Caco-2 (cell line): ENCODE measurements around the gene NFILZ. TPM values are rescaled to one million over a fixed set of nuclear protein-coding genes. Genes with fewer than 3 reads are reported as not detected.

Experiments
- BruUV-seq: library from RNA; stranded (reverse); fragments of 400-500 nt; replicated peaks from 2 replicates; lab custom pipeline; 2021; lab: Mats Ljungman, UMichigan
- CTCF ChIA-PET: fragments of 300-600 bp; sonication (Branson Sonifier 250); formaldehyde crosslinking; loops from one replicate; lab custom pipeline; 2022; ENCODE audit warnings: antibody characterized with exemption; lab: Charles Lee
- POLR2A ChIA-PET: fragments of 300-600 bp; sonication (Branson Sonifier 250); formaldehyde crosslinking; loops from one replicate; lab custom pipeline; 2022; ENCODE audit warnings: antibody characterized with exemption; lab: Charles Lee
- DNase-seq, 2 experiments: peaks; one replicate each; pipeline versions ENCODE4 v3.0.0 to v3.0.0-alpha.2; 2020 to 2022
- H3K27me3 ChIP-seq: replicated peaks from 2 replicates; pipeline ENCODE4 v1.6.0; 2011; ENCODE audit warnings: low read length; ENCODE audit not compliant: control insufficient read depth, insufficient read depth
- H3K36me3 ChIP-seq: 2 replicates; pipeline ENCODE4 v1.5.1; 2011; ENCODE audit warnings: low read length; ENCODE audit not compliant: control insufficient read depth, insufficient read depth
- H3K4me1 ChIP-seq: fragments of 250-450 bp; sonication (Bioruptor Pico); 2 replicates; pipeline ENCODE4 v1.5.1; 2020; ENCODE audit warnings: mild to moderate bottlenecking
- H3K4me3 ChIP-seq: 2 replicates; pipeline ENCODE4 v1.5.1; 2011; ENCODE audit warnings: low read depth, mild to moderate bottlenecking, control low read depth, low read length
- H3K9me3 ChIP-seq: fragments of 250-450 bp; sonication (Bioruptor Pico); 2 replicates; pipeline ENCODE4 v1.5.1; 2020; ENCODE audit warnings: mild to moderate bottlenecking, moderate library complexity
- H3K27ac Mint-ChIP-seq: one replicate; pipeline ENCODE4 v1.8.0; 2022; ENCODE audit warnings: mixed read lengths; ENCODE audit not compliant: unreplicated experiment
- H3K27me3 Mint-ChIP-seq: one replicate; pipeline ENCODE4 v1.8.0; 2022; ENCODE audit warnings: mixed read lengths; ENCODE audit not compliant: insufficient read depth, unreplicated experiment
- H3K36me3 Mint-ChIP-seq: one replicate; pipeline ENCODE4 v1.8.0; 2022; ENCODE audit warnings: mild to moderate bottlenecking, mixed read lengths; ENCODE audit not compliant: insufficient read depth, unreplicated experiment
- H3K4me1 Mint-ChIP-seq: one replicate; pipeline ENCODE4 v1.8.0; 2022; ENCODE audit warnings: low read depth, mixed read lengths; ENCODE audit not compliant: unreplicated experiment
- H3K4me3 Mint-ChIP-seq: one replicate; pipeline ENCODE4 v1.8.0; 2022; ENCODE audit warnings: mild to moderate bottlenecking, moderate library complexity, mixed read lengths; ENCODE audit not compliant: unreplicated experiment
- H3K9me3 Mint-ChIP-seq: one replicate; pipeline ENCODE4 v1.8.0; 2022; ENCODE audit warnings: mixed read lengths; ENCODE audit not compliant: unreplicated experiment
- intact Hi-C: fragments of 100-400 bp; cut with micrococcal nuclease; formaldehyde crosslinking; loops from one replicate; pipeline ENCODE4 v1.10.0; 2022; ENCODE audit not compliant: unreplicated experiment
- total RNA-seq: library from RNA; stranded (reverse); gene quantifications from 2 replicates; pipeline ENCODE4 v1.2.3, GENCODE V29; 2022
- TF ChIP-seq, protein P1 (sequence below), 2 experiments: fragments of 200-600 bp in 1 of 2; IDR thresholded peaks; 1 replicate in 1 of 2; 2 replicates in 1 of 2; pipeline versions ENCODE4 v1.5.1 to v1.8.0; 2011 to 2022; ENCODE audit warnings: antibody characterized with exemption in 1 of 2, control low read depth in 1 of 2, inconsistent platforms in 1 of 2, low read depth in 1 of 2, low read length in 1 of 2, mild to moderate bottlenecking in 1 of 2, moderate library complexity in 1 of 2; ENCODE audit not compliant: insufficient read depth in 1 of 2, severe bottlenecking in 1 of 2, unreplicated experiment in 1 of 2

The NFILZ gene
- total RNA-seq, 1 experiment from 2014 or later: not detected

DNA sequence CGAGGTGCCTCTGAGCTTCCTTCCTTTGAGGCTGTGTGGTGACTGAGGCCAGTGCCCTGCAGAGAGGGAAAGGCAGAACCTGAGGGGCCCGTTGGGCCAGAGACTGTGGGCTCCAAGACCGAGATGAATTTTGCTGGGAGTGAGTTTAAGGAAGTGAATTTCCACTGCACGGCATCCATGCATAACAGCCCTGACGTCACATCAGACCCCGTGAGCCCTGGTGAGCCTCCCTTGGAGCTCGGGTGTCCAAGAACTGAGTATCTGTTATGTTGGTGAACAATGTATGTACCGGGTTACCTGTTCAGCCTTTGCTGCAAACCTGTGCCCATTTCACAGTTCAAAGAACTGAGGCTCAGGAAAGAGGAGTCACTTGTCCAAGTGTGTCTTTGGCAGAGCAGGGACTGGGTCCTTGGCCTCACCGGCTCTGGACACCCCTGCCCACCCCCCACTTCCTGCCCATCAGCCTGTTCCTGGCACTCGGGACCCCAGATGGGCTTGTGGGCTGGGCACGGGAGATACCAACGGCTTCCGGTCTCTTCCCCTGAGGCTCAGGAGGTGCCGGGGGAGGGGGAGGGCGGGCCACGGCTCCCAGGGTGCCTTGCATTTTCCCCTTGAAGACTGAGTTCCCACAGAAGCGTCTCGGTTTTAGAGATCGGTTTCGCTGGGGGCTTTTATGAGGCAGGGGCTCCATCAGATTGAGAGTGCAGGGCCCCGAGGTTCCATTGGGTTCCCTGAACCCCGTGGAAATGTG, 33.7 kb downstream of the NFILZ start:
- no peaks in the 10 kb centered on the region for H3K9me3 ChIP-seq
- CTCF ChIA-PET: no interaction called here
- Mint-ChIP-seq H3K27me3 (no peaks in the 10 kb centered on the region), H3K9me3 (no peaks in the 10 kb centered on the region), H3K36me3 (peaks cover 6% of the 10 kb centered on the region), H3K4me3 (no peak overlapping the region), H3K27ac (no peak overlapping the region), H3K4me1 (no peaks in the 10 kb centered on the region)
- no peak for DNase-seq
- POLR2A ChIA-PET: no interaction called here
- H3K4me3 ChIP-seq: no peak overlapping the region
- no TSS peak for BruUV-seq
- intact Hi-C loops: no loop called here
- H3K4me1 ChIP-seq: no peaks in the 10 kb centered on the region
- TF ChIP-seq, protein P1, sequence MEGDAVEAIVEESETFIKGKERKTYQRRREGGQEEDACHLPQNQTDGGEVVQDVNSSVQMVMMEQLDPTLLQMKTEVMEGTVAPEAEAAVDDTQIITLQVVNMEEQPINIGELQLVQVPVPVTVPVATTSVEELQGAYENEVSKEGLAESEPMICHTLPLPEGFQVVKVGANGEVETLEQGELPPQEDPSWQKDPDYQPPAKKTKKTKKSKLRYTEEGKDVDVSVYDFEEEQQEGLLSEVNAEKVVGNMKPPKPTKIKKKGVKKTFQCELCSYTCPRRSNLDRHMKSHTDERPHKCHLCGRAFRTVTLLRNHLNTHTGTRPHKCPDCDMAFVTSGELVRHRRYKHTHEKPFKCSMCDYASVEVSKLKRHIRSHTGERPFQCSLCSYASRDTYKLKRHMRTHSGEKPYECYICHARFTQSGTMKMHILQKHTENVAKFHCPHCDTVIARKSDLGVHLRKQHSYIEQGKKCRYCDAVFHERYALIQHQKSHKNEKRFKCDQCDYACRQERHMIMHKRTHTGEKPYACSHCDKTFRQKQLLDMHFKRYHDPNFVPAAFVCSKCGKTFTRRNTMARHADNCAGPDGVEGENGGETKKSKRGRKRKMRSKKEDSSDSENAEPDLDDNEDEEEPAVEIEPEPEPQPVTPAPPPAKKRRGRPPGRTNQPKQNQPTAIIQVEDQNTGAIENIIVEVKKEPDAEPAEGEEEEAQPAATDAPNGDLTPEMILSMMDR (IDR thresholded peaks at IDR 0.05; ENCODE audit: insufficient read depth in 1 of 2, low read depth in 1 of 2, low read length in 1 of 2, severe bottlenecking in 1 of 2, unreplicated experiment in 1 of 2): no peak
- no peaks in the 10 kb centered on the region for H3K36me3 ChIP-seq
- no peaks in the 10 kb centered on the region for H3K27me3 ChIP-seq

DNA sequence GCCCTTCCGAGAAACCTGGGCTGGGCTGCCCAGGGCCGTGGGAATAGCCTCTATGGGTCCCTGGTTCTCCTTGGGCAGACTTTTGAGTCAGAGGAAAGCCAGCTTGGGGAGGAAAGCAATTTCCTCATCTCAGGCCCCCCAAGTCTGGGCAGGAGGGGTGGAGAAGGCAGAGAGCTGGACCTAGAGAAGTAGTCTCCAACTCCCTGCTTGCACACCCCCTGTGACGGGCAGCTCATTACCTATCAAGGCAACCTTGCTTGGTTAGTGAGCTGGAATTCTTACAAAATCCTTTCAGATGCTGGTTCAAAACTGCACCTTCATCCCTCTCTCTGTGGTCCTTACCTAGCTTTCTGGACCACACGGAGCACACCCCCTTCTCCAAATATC, 34.2 kb downstream of the NFILZ start:
- Histone ChIP-seq H3K4me1 (no peaks in the 10 kb centered on the region), H3K36me3 (no peaks in the 10 kb centered on the region), H3K27me3 (no peaks in the 10 kb centered on the region), H3K4me3 (no peak overlapping the region), H3K9me3 (no peaks in the 10 kb centered on the region)
- ChIA-PET CTCF (no interaction called here), POLR2A (no interaction called here)
- Mint-ChIP-seq H3K4me1 (no peaks in the 10 kb centered on the region), H3K27me3 (no peaks in the 10 kb centered on the region), H3K36me3 (peaks cover 6% of the 10 kb centered on the region), H3K27ac (no peak overlapping the region), H3K9me3 (no peaks in the 10 kb centered on the region), H3K4me3 (no peak overlapping the region)
- TF ChIP-seq, protein P1 (IDR thresholded peaks at IDR 0.05; ENCODE audit: insufficient read depth in 1 of 2, low read depth in 1 of 2, low read length in 1 of 2, severe bottlenecking in 1 of 2, unreplicated experiment in 1 of 2): no peak
- no TSS peak for BruUV-seq
- no peak for DNase-seq
- intact Hi-C loops: no loop called here

DNA sequence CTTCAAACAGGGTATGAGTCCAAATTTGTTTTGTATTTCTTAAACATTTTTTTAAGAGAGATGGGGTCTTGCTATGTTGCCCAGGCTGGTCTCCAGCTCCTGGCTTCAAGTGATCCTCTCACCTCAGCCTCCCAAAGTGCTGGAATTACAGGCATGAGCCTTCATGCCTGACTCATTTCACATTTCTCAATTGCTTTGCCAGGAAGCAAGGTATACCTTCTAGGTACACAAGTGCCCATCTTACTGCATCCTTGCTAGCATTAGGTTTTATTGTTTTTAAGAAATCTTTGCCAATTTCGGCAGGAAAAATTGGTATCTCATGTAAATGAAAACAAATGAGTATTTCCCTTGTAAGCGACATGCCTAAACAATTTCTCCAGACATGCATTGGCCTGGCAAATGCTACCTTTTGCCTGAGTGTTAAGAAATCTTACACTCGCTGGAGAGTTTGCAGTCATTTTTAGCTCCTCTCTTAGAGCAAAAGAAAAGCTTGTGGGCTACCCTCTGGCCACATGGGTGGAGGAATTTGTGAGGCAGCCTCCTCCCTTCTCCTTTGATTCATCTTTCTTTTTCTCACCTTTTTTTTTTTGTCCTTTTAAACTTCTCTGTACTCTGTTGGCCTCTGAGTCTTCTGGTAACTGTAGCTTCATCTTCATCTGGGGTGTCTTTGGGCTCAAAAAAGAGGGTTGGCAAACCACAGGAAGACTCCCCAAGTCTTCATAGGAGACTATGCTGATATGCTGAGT, 35.2 kb downstream of the NFILZ start:
- H3K4me1 Mint-ChIP-seq: no peaks in the 10 kb centered on the region
- H3K27ac Mint-ChIP-seq: no peak overlapping the region
- H3K9me3 Mint-ChIP-seq: no peaks in the 10 kb centered on the region
- peaks cover 6% of the 10 kb centered on the region for H3K36me3 Mint-ChIP-seq
- no peak overlapping the region for H3K4me3 Mint-ChIP-seq
- no TSS peak for BruUV-seq
- no peaks in the 10 kb centered on the region for H3K27me3 Mint-ChIP-seq
- Histone ChIP-seq H3K9me3 (no peaks in the 10 kb centered on the region), H3K4me1 (no peaks in the 10 kb centered on the region), H3K27me3 (no peaks in the 10 kb centered on the region), H3K36me3 (no peaks in the 10 kb centered on the region), H3K4me3 (no peak overlapping the region)
- ChIA-PET CTCF (no interaction called here), POLR2A (no interaction called here)
- DNase-seq: no peak
- intact Hi-C loops: no loop called here
- TF ChIP-seq, protein P1 (IDR thresholded peaks at IDR 0.05; ENCODE audit: insufficient read depth in 1 of 2, low read depth in 1 of 2, low read length in 1 of 2, severe bottlenecking in 1 of 2, unreplicated experiment in 1 of 2): no peak
